ENCODE measurements around the gene STIP1. TPM values are rescaled to one million over a fixed set of nuclear protein-coding genes. Genes with fewer than 3 reads are reported as not detected.

The STIP1 gene
- total RNA-seq, 1 experiment from 2014 or later, result 283 TPM

DNA sequence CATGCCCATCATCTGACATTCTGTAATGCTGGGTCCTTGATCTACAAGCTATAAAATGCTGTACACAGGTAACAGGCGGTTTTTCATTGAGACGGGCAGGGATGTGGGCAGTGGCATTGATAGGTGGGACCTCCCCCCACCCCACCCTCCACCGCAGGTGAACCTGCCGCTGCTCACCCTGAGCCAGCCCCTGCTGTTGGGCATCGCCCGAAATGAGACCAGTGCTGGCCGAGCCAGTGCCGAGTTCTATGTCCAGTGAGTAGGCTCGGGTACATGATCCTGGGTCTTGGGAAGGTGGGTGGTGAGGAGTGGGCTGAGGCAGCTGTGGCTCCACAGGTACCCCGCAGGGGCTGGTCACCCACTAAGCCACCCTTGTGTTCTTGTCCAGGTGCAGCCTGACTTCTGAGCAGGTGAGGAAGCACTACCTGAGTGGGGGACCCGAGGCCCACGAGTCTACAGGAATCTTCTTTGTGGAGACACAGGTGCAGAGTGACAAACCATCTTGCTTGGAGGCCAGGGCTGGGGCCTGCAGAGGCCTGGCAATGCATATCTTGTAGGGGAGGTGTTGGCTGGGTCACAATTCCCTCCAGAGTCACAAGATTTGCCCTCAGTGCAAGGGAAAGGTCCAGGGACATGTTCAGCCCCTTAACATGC lies 43.2 kb downstream of the STIP1 start:
- H3K4me3 ChIP-seq, result no peak overlapping the region
- no peak for DNase-seq
- peaks cover 4% of the 10 kb centered on the region for H3K4me1 ChIP-seq
- H3K36me3 ChIP-seq, result no peaks in the 10 kb centered on the region
- no peaks in the 10 kb centered on the region for H3K9me3 ChIP-seq (replicated peaks)
- H3K27me3 ChIP-seq, result no peaks in the 10 kb centered on the region
- no peak overlapping the region for H3K27ac ChIP-seq

DNA sequence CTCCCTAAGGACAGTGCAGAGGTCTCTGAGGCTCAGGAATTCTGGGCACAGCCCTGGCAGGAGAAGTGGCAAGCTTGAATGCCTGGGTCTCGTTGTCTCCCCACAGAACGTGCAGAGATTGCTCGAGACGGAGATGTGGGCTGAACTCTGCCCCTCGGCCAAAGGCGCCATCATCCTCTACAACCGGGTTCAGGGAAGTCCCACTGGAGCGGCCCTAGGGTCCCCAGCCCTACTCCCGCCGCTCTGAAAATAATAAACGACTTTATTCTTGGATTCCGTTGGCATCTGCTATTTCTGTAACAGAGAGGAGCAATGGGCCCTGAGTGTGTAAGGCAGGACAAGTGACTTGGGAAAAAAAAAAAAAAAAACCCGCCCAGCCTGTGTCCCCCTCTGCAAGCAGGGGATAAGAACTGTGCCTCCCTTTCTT lies 43.8 kb downstream of the STIP1 start:
- no peak overlapping the region for H3K4me3 ChIP-seq
- peaks cover 2% of the 10 kb centered on the region for H3K4me1 ChIP-seq
- no peak for DNase-seq
- no peak overlapping the region for H3K27ac ChIP-seq
- H3K27me3 ChIP-seq, result no peaks in the 10 kb centered on the region
- H3K36me3 ChIP-seq, result no peaks in the 10 kb centered on the region
- no peaks in the 10 kb centered on the region for H3K9me3 ChIP-seq (replicated peaks)

GRCh38 chr11:64230171-64230984 lies 44.4 kb downstream of the STIP1 start, which contains the start of gene DNAJC4:
Gene DNAJC4 (plus strand): TSS chr11:64230548. CDS start chr11:64230855, 307 bp downstream.
- Histone ChIP-seq H3K4me3 (no peak within 1 kb of the TSS), H3K27ac (no peak within 1 kb of the TSS), H3K36me3 (no peaks in the 10 kb centered on the region), H3K4me1 (no peaks in the 10 kb centered on the region; the same call in 1 of the 2 replicates), H3K27me3 (no peaks in the 10 kb centered on the region), H3K9me3 (replicated peaks) (no peaks in the 10 kb centered on the region)
- DNase-seq, result no peak

DNA sequence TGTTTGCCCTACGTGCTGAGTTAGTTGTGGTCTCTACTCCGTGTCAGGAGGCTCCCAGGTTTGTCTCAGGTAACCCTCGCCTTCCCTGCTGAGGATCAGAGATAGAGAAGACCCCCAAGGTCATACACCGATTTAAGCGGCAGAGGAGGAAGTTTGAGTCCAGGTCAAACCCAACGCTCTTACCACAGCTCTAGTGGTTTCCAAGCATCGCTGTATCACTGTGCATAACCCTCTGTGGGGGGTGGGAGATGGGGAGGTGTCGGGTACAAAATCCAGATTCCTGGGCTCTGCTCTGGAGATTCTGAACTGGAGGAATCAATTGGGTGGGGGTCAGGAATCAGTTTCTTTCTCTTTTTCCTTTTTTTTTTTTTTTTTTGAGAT lies 45.0 kb downstream of the STIP1 start:
- Histone ChIP-seq H3K4me3 (no peak overlapping the region), H3K27me3 (no peaks in the 10 kb centered on the region), H3K36me3 (no peaks in the 10 kb centered on the region), H3K27ac (no peak overlapping the region), H3K4me1 (no peaks in the 10 kb centered on the region; the same call in 1 of the 2 replicates), H3K9me3 (replicated peaks) (no peaks in the 10 kb centered on the region)
- DNase-seq, result no peak

GRCh38 chr11:64231546-64231945 lies 45.6 kb downstream of the STIP1 start:
- no peak overlapping the region for H3K4me3 ChIP-seq
- H3K27me3 ChIP-seq, result no peaks in the 10 kb centered on the region
- no peak overlapping the region for H3K27ac ChIP-seq
- no peaks in the 10 kb centered on the region; the same call in 1 of the 2 replicates for H3K4me1 ChIP-seq
- peaks cover 2% of the 10 kb centered on the region; the same call in 1 of the 2 replicates for H3K36me3 ChIP-seq
- no peak for DNase-seq
- no peaks in the 10 kb centered on the region for H3K9me3 ChIP-seq (replicated peaks)

GRCh38 chr11:64232182-64232966 lies 46.4 kb downstream of the STIP1 start:
- H3K4me1 ChIP-seq, result no peaks in the 10 kb centered on the region; the same call in 1 of the 2 replicates
- no peak overlapping the region for H3K4me3 ChIP-seq
- H3K27ac ChIP-seq, result no peak overlapping the region
- H3K36me3 ChIP-seq, result peaks cover 2% of the 10 kb centered on the region; the same call in 1 of the 2 replicates
- no peak for DNase-seq
- no peaks in the 10 kb centered on the region for H3K9me3 ChIP-seq (replicated peaks)
- H3K27me3 ChIP-seq, result no peaks in the 10 kb centered on the region

DNA sequence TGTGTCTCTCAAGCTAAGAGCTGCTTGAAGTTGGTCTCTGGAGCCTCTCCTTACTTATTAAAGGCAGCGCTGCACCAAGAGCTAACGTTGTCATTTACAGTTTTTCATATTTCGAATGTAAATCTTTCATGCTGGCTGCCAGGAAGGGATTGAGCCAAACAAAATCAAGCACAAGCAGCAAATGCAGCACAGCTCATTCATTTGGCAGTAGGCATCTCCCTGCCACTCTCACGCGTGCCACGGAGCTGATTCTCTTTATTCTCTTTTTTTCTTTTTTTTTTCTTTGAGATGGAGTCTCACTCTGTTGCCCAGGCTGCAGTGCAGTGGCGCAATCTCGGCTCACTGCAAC lies 47.0 kb downstream of the STIP1 start:
- Histone ChIP-seq H3K27ac (no peak overlapping the region), H3K4me1 (no peaks in the 10 kb centered on the region; the same call in 1 of the 2 replicates)

GRCh38 chr11:64233913-64234586 lies 48.1 kb downstream of the STIP1 start, which contains the start of gene VEGFB:
Gene VEGFB (plus strand): TSS chr11:64234584. CDS start chr11:64234834, 250 bp downstream.
- Histone ChIP-seq H3K27ac (no peak within 1 kb of the TSS), H3K9me3 (replicated peaks) (no peaks in the 10 kb centered on the region), H3K27me3 (no peaks in the 10 kb centered on the region), H3K4me3 (peak within 1 kb of the TSS; percentile 76), H3K4me1 (no peaks in the 10 kb centered on the region; the same call in 1 of the 2 replicates), H3K36me3 (peaks cover 2% of the 10 kb centered on the region; the same call in 1 of the 2 replicates)
- peak; percentile 68 to 76 for DNase-seq

More for the DNA sequence above, 47.0 kb downstream of the STIP1 start:
- Histone ChIP-seq H3K36me3 (peaks cover 2% of the 10 kb centered on the region; the same call in 1 of the 2 replicates), H3K4me3 (no peak overlapping the region), H3K27me3 (no peaks in the 10 kb centered on the region), H3K9me3 (replicated peaks) (no peaks in the 10 kb centered on the region)
- no peak for DNase-seq

GRCh38 chr11:64234647-64235379 lies 48.8 kb downstream of the STIP1 start:
- Histone ChIP-seq H3K36me3 (peaks cover 2% of the 10 kb centered on the region; the same call in 1 of the 2 replicates), H3K4me1 (peaks cover 2% of the 10 kb centered on the region), H3K4me3 (peak overlapping the region; percentile 76), H3K27ac (no peak overlapping the region), H3K27me3 (no peaks in the 10 kb centered on the region), H3K9me3 (replicated peaks) (no peaks in the 10 kb centered on the region)
- DNase-seq, result peak; percentile 44 to 52

GRCh38 chr11:64235437-64236161 lies 49.6 kb downstream of the STIP1 start:
- Histone ChIP-seq H3K27me3 (no peaks in the 10 kb centered on the region), H3K4me1 (peaks cover 7% of the 10 kb centered on the region), H3K4me3 (peak overlapping the region; percentile 76), H3K9me3 (replicated peaks) (no peaks in the 10 kb centered on the region), H3K36me3 (peaks cover 2% of the 10 kb centered on the region; the same call in 1 of the 2 replicates), H3K27ac (no peak overlapping the region)
- DNase-seq, result no peak

DNA sequence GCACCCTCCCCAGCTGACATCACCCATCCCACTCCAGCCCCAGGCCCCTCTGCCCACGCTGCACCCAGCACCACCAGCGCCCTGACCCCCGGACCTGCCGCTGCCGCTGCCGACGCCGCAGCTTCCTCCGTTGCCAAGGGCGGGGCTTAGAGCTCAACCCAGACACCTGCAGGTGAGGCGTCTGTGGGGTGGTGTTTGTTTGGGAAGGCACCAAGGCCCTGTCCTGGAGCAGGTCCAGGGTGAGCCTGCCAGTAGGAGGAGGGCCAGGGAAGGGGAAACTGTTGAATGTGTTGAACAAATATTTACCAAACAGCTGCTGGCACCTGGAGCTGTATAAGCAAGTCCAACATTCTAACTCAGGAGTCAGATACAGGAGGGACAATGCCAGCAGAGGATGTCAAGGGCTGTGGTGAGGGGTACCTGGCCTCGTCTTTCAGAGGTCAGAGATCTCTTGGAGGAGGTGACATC lies 51.5 kb downstream of the STIP1 start:
- Histone ChIP-seq H3K27ac (no peak overlapping the region), H3K4me1 (peaks cover 8% of the 10 kb centered on the region), H3K4me3 (no peak overlapping the region), H3K36me3 (peaks cover 3% of the 10 kb centered on the region; the same call in 1 of the 2 replicates), H3K9me3 (replicated peaks) (no peaks in the 10 kb centered on the region), H3K27me3 (no peaks in the 10 kb centered on the region)
- DNase-seq, result no peak

GRCh38 chr11:64238076-64238475 lies 52.1 kb downstream of the STIP1 start:
- H3K9me3 ChIP-seq (replicated peaks), result no peaks in the 10 kb centered on the region
- H3K27ac ChIP-seq, result no peak overlapping the region
- H3K36me3 ChIP-seq, result peaks cover 8% of the 10 kb centered on the region
- no peak for DNase-seq
- peaks cover 13% of the 10 kb centered on the region for H3K4me1 ChIP-seq
- H3K4me3 ChIP-seq, result no peak overlapping the region
- H3K27me3 ChIP-seq, result no peaks in the 10 kb centered on the region

- Histone ChIP-seq H3K36me3 (peaks cover 16% of the 10 kb centered on the region), H3K27ac (no peak overlapping the region), H3K4me3 (no peak overlapping the region), H3K27me3 (no peaks in the 10 kb centered on the region), H3K9me3 (replicated peaks) (no peaks in the 10 kb centered on the region), H3K4me1 (peaks cover 21% of the 10 kb centered on the region)
- DNase-seq, result no peak
These were observed 53.0 kb downstream of the STIP1 start for GRCh38 chr11:64238999-64239398.
